Endothelial cell of umbilical vein (primary cell): ENCODE results near the gene R3HCC1L. TPM values are rescaled to one million over a fixed set of nuclear protein-coding genes. Genes with fewer than 3 reads are reported as not detected.
A peak's percentile ranks its signal among the peaks of the same experiment; 100 is the strongest.

Experiments
- BruUV-seq: library from RNA; stranded (reverse); fragments of 400-500 nt; replicated peaks from 2 replicates; lab custom pipeline; 2021; lab: Mats Ljungman, UMichigan
- CTCF ChIA-PET: fragments of 300-600, 350-600 bp; sonication (Branson Sonifier 250); formaldehyde crosslinking; loops from one replicate; lab custom pipeline; 2021; ENCODE audit warnings: antibody characterized with exemption, inconsistent platforms; lab: Charles Lee
- POLR2A ChIA-PET: fragments of 300-600, 350-600 bp; sonication (Branson Sonifier 250); formaldehyde crosslinking; loops from one replicate; lab custom pipeline; 2021; ENCODE audit warnings: antibody characterized with exemption, inconsistent platforms; lab: Charles Lee
- DNase-seq: peaks from one replicate; pipeline ENCODE4 v3.0.0-alpha.2; 2011; ENCODE audit warnings: low read depth, low spot score
- FAIRE-seq: peaks from 2 replicates; lab custom pipeline; 2011; peaks lifted over from hg19 to GRCh38; lab: Jason Lieb, UNC
- H2AFZ ChIP-seq: 2 replicates; pipeline ENCODE4 v1.6.0; 2012; ENCODE audit warnings: low read depth, low read length, control low read depth, inconsistent platforms
- H3K27ac ChIP-seq: 2 replicates; pipeline ENCODE4 v1.5.1; 2011; ENCODE audit warnings: low read depth, mild to moderate bottlenecking, control low read depth, low read length, moderate library complexity; ENCODE audit not compliant: insufficient read depth
- H3K27me3 ChIP-seq, 2 experiments: 2 replicates each; pipeline versions ENCODE4 v1.6.0 to v1.6.1; 2011; ENCODE audit warnings: low read length in 2 of 2, mixed read lengths in 1 of 2; ENCODE audit not compliant: control insufficient read depth in 2 of 2, insufficient read depth in 2 of 2
- H3K36me3 ChIP-seq, 2 experiments: 2 replicates in 1 of 2; 3 replicates in 1 of 2; pipeline ENCODE4 v1.5.1; 2011; ENCODE audit warnings: low read length in 2 of 2, mild to moderate bottlenecking in 1 of 2, moderate library complexity in 1 of 2; ENCODE audit not compliant: control insufficient read depth in 2 of 2, insufficient read depth in 2 of 2; ENCODE audit errors: extremely low read depth in 1 of 2
- H3K4me1 ChIP-seq: 3 replicates; pipeline ENCODE4 v1.5.1; 2011; ENCODE audit warnings: mild to moderate bottlenecking, low read length; ENCODE audit not compliant: control insufficient read depth, insufficient read depth; ENCODE audit errors: extremely low read depth
- H3K4me2 ChIP-seq: 2 replicates; pipeline ENCODE4 v1.6.1; 2011; ENCODE audit warnings: low read length, control low read depth, mixed read lengths; ENCODE audit not compliant: insufficient read depth
- H3K4me3 ChIP-seq, 3 experiments: fragments of 200-600 bp in 1 of 3; sonication (generic), shearing (Covaris generic) in 1 of 3; replicated peaks in 1 of 3; 2 replicates each; pipeline ENCODE4 v1.5.1; 2011 to 2016; ENCODE audit warnings: control low read depth in 3 of 3, low read length in 3 of 3, mild to moderate bottlenecking in 2 of 3, inconsistent platforms in 1 of 3, low read depth in 1 of 3, moderate library complexity in 1 of 3; ENCODE audit not compliant: insufficient read depth in 1 of 3
- H3K79me2 ChIP-seq: 2 replicates; pipeline ENCODE4 v1.6.0; 2012; ENCODE audit warnings: low read length, inconsistent platforms; ENCODE audit not compliant: control insufficient read depth, insufficient read depth
- H3K9ac ChIP-seq: replicated peaks from 2 replicates; pipeline ENCODE3; 2011; ENCODE audit warnings: low read length, control low read depth; ENCODE audit not compliant: insufficient read depth; ENCODE audit errors: extremely low read depth
- H3K9me1 ChIP-seq: replicated peaks from 3 replicates; pipeline ENCODE4 v1.6.0; 2011; ENCODE audit warnings: mild to moderate bottlenecking, low read length; ENCODE audit not compliant: control insufficient read depth, insufficient read depth; ENCODE audit errors: extremely low read depth
- H3K9me3 ChIP-seq: replicated peaks from 2 replicates; pipeline ENCODE4 v1.5.1; 2012; ENCODE audit warnings: low read length, inconsistent platforms; ENCODE audit not compliant: control insufficient read depth, insufficient read depth
- H4K20me1 ChIP-seq: replicated peaks from 2 replicates; pipeline ENCODE3; 2011; ENCODE audit warnings: mild to moderate bottlenecking, low read length; ENCODE audit not compliant: control insufficient read depth, insufficient read depth; ENCODE audit errors: extremely low read depth
- EZH2 ChIP-seq: IDR thresholded peaks from 2 replicates; pipeline ENCODE4 v1.6.1; 2012; ENCODE audit warnings: borderline replicate concordance, low read depth, mild to moderate bottlenecking, moderate library complexity, low read length, inconsistent platforms; ENCODE audit not compliant: severe bottlenecking
- FOS ChIP-seq: IDR thresholded peaks from 2 replicates; pipeline ENCODE4 v1.6.1; 2011; ENCODE audit warnings: mild to moderate bottlenecking, low read length, moderate library complexity, borderline replicate concordance; ENCODE audit not compliant: insufficient read depth
- GATA2 ChIP-seq: IDR thresholded peaks from 2 replicates; pipeline ENCODE4 v1.7.0; 2011; ENCODE audit warnings: low read depth, mild to moderate bottlenecking, moderate library complexity, mixed read lengths, low read length; ENCODE audit not compliant: insufficient read length, insufficient read depth
- JUN ChIP-seq: IDR thresholded peaks from 2 replicates; pipeline ENCODE4 v1.6.1; 2011; ENCODE audit warnings: borderline replicate concordance, low read depth; ENCODE audit not compliant: insufficient read length, insufficient read depth
- MYC ChIP-seq: IDR thresholded peaks from one replicate; pipeline ENCODE4 v1.6.1; 2011; ENCODE audit warnings: mild to moderate bottlenecking, low read depth, low read length
- POLR2A ChIP-seq: IDR thresholded peaks from 2 replicates; pipeline ENCODE4 v1.6.1; 2012; ENCODE audit warnings: low read depth, mild to moderate bottlenecking, control low read depth, low read length
- POLR2AphosphoS5 ChIP-seq: IDR thresholded peaks from 2 replicates; pipeline ENCODE4 v1.6.1; 2012; ENCODE audit warnings: low read depth, mild to moderate bottlenecking, control low read depth, low read length, moderate library complexity; ENCODE audit not compliant: insufficient read depth
- dilution Hi-C: fragments of 300-500 bp; cut with MboI; formaldehyde crosslinking; loops from one replicate; pipeline ENCODE4 v1.15.0; 2019; ENCODE audit warnings: low sequenced_read_pairs; ENCODE audit not compliant: extremely low pct_ligation_motif_present
- intact Hi-C: fragments of 100-400 bp; cut with micrococcal nuclease; formaldehyde crosslinking; loops from one replicate; pipeline ENCODE4 v1.10.0; 2022
- polyA plus RNA-seq, 4 experiments: library from polyadenylated mRNA; depleted of rRNA in 3 of 4; stranded (reverse) in 3 of 4; unstranded in 1 of 4; fragments of >200 nt; gene quantifications; 2 replicates each; pipeline versions ENCODE4 v1.2.1 to v1.2.3, GENCODE V29; 2011 to 2012; ENCODE audit warnings: missing spikeins in 1 of 4
- total RNA-seq: library from RNA; stranded (reverse); gene quantifications from 2 replicates; pipeline ENCODE4 v1.2.3, GENCODE V29; 2021
- TF ChIP-seq, protein P1 (sequence below), 2 donors: IDR thresholded peaks; 1 replicate in 1 of 2; 2 replicates in 1 of 2; pipeline ENCODE4 v1.5.1; 2011; ENCODE audit warnings: low read length in 2 of 2, mild to moderate bottlenecking in 2 of 2, moderate library complexity in 2 of 2, control low read depth in 1 of 2, inconsistent platforms in 1 of 2, low read depth in 1 of 2; ENCODE audit not compliant: insufficient read depth in 1 of 2; ENCODE audit errors: extremely low read depth in 1 of 2
- TF ChIP-seq, protein P2 (sequence below): IDR thresholded peaks from 2 replicates; pipeline ENCODE4 v1.6.1; 2011; ENCODE audit not compliant: insufficient read depth, insufficient read length

R3HCC1L gene
- total and polyA plus RNA-seq, 2 donors (not counting 3 experiments of a cell fraction or from before 2014, with no cell fraction given): 6.3 to 12.4 TPM

DNA sequence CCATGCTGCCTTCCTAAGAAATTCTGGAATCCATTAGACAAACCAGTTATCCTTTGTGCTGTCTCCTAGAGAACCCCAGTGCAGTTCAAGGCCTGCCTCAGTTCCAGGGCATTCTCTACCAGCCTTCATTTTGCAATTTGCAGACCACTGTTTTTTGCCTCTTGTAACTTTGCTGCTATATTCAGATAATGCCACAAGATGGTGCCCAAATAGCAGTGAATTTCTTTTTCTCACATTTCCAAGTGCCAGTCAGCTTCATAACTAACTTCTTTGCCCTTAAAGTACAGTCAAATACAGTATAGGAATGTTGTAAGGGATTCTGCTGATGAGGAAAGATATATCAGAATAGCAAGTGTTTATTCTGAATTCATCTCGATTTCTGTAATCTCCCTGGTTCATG is 108.4 kb downstream of the R3HCC1L start:
- Histone ChIP-seq H3K27me3 (no peaks in the 10 kb centered on the region), H3K4me2 (no peak overlapping the region), H3K9ac (no peak overlapping the region), H3K9me3 (no peaks in the 10 kb centered on the region), H3K4me1 (no peaks in the 10 kb centered on the region), H3K9me1 (no peaks in the 10 kb centered on the region), H2AFZ (no peak overlapping the region), H3K27ac (no peak overlapping the region), H3K36me3 (peaks cover 2 to 6% of the 10 kb centered on the region in 2 experiments), H4K20me1 (no peaks in the 10 kb centered on the region), H3K79me2 (no peaks in the 10 kb centered on the region), H3K4me3 (no peak overlapping the region)
- intact Hi-C loops (loop anchor here (1.0 kb wide), 1 partner anchor 66 kb away; no protein-coding TSS in a partner anchor), dilution Hi-C loops (no loop called here)
- ChIA-PET CTCF (interaction anchor here (0.6 to 4.3 kb wide), 11 partner anchors 23 to 1034 kb away, joined by 3 to 68 read pairs (median 3); partner anchors contain the start of genes LOXL4 and PYROXD2), POLR2A (no interaction called here)
- no TSS peak for BruUV-seq
- TF ChIP-seq, protein P1, sequence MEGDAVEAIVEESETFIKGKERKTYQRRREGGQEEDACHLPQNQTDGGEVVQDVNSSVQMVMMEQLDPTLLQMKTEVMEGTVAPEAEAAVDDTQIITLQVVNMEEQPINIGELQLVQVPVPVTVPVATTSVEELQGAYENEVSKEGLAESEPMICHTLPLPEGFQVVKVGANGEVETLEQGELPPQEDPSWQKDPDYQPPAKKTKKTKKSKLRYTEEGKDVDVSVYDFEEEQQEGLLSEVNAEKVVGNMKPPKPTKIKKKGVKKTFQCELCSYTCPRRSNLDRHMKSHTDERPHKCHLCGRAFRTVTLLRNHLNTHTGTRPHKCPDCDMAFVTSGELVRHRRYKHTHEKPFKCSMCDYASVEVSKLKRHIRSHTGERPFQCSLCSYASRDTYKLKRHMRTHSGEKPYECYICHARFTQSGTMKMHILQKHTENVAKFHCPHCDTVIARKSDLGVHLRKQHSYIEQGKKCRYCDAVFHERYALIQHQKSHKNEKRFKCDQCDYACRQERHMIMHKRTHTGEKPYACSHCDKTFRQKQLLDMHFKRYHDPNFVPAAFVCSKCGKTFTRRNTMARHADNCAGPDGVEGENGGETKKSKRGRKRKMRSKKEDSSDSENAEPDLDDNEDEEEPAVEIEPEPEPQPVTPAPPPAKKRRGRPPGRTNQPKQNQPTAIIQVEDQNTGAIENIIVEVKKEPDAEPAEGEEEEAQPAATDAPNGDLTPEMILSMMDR (IDR thresholded peaks at IDR 0.05; ENCODE audit: extremely low read depth in 1 of 2, insufficient read depth in 1 of 2, low read depth in 1 of 2, low read length in 2 of 2): peak; percentile 29 to 39
- TF ChIP-seq POLR2AphosphoS5: no peak
- DNase-seq (peak; percentile 48), FAIRE-seq (peak; percentile 80)

DNA sequence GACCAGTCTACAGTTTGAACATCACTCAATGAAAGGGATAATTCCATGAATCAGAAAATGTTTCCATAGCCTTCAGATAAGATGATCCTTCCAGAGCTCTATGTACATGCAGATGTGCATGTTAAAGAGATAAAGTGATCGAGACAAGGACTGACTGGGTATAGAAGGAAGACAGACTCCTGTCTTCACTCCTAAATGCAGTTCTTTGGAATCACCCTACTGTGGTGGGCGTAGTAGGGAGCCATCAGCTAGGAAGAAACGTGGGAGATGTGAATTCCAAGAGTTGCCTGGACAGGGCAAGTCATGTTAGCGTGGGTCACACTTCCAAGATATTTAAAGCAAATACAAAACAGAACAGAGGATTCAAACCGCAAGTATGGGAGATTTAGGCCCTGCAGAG is 109.7 kb downstream of the R3HCC1L start:
- H2AFZ ChIP-seq: no peak overlapping the region
- ChIA-PET POLR2A (no interaction called here), CTCF (interaction anchor here (1.1 to 4.3 kb wide), 5 partner anchors 19 to 1033 kb away, joined by 3 to 68 read pairs (median 5); no protein-coding TSS in a partner anchor)
- no peak overlapping the region for H3K4me3 ChIP-seq
- dilution Hi-C loops (no loop called here), intact Hi-C loops (no loop called here)
- no peaks in the 10 kb centered on the region for H3K9me3 ChIP-seq
- TF ChIP-seq GATA2 (no peak), MYC (no peak), EZH2 (no peak), POLR2A (no peak), JUN (no peak), POLR2AphosphoS5 (no peak), FOS (no peak)
- TF ChIP-seq, protein P1 (IDR thresholded peaks at IDR 0.05; ENCODE audit: extremely low read depth in 1 of 2, insufficient read depth in 1 of 2, low read depth in 1 of 2, low read length in 2 of 2): no peak
- TF ChIP-seq, protein P2, sequence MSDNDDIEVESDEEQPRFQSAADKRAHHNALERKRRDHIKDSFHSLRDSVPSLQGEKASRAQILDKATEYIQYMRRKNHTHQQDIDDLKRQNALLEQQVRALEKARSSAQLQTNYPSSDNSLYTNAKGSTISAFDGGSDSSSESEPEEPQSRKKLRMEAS: no peak
- H3K27ac ChIP-seq: no peak overlapping the region
- H3K9me1 ChIP-seq: no peaks in the 10 kb centered on the region
- FAIRE-seq: no peak
- H3K4me1 ChIP-seq: no peaks in the 10 kb centered on the region
- no peak overlapping the region for H3K4me2 ChIP-seq
- peaks cover 4 to 6% of the 10 kb centered on the region in 2 experiments for H3K36me3 ChIP-seq
- no peaks in the 10 kb centered on the region for H4K20me1 ChIP-seq
- H3K9ac ChIP-seq: no peak overlapping the region
- H3K79me2 ChIP-seq: no peaks in the 10 kb centered on the region
- DNase-seq: no peak
- BruUV-seq: no TSS peak
- H3K27me3 ChIP-seq: no peaks in the 10 kb centered on the region
